ENCODE data around the gene RAB1A.

DNA sequence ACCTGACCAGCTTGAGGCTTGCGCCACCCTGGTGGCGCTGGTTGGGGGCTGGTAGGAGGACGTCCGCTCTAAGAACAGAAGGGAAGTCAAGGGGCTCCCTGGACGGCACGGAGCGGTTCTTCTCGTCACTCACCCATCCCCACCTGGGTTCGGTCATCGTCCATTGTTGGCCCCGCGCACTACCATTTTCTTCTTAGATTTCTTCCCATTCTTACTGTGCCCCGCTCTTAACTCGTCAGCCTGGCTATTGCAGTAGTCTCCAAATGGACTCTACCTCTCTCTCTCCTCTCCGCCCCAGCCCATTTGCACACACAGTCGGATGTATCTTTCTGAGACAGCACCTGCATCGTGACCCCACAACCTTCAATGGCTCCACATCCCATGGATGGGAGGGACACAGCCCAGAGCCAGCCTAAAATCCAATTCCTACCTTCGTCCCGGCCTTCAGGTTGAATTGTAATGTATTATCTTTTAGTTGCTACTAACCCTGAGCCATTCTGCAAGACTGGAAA is 814 bp upstream of the RAB1A start:
- TF ChIP-seq, protein P1, sequence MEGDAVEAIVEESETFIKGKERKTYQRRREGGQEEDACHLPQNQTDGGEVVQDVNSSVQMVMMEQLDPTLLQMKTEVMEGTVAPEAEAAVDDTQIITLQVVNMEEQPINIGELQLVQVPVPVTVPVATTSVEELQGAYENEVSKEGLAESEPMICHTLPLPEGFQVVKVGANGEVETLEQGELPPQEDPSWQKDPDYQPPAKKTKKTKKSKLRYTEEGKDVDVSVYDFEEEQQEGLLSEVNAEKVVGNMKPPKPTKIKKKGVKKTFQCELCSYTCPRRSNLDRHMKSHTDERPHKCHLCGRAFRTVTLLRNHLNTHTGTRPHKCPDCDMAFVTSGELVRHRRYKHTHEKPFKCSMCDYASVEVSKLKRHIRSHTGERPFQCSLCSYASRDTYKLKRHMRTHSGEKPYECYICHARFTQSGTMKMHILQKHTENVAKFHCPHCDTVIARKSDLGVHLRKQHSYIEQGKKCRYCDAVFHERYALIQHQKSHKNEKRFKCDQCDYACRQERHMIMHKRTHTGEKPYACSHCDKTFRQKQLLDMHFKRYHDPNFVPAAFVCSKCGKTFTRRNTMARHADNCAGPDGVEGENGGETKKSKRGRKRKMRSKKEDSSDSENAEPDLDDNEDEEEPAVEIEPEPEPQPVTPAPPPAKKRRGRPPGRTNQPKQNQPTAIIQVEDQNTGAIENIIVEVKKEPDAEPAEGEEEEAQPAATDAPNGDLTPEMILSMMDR (optimal IDR thresholded peaks at IDR 0.05 in 1 of 3, IDR thresholded peaks at IDR 0.05 in 1 of 3, conservative IDR thresholded peaks at IDR 0.05 in 1 of 3; ENCODE audit: extremely low read depth in 1 of 3, insufficient read depth in 2 of 3, low read length in 3 of 3) = no peak
- no peak for TF ChIP-seq EZH2 (IDR thresholded peaks at IDR 0.05; ENCODE audit: low read length)
